DOHH2 (cell line): ENCODE results near the gene ASXL2.
"Not testable (repeated sequence)": the region's sequence is repeated elsewhere in the genome, so short reads cannot be mapped to it uniquely, and the experiment has no call there.

ENCODE experiments used
- H3F3A ChIP-seq: fragments of 200-600 bp; sonication (generic), shearing (Covaris generic); 2 replicates; pipeline ENCODE4 v1.6.0; 2016; ENCODE audit warnings: antibody characterized with exemption, mild to moderate bottlenecking; ENCODE audit not compliant: control insufficient read depth, insufficient read depth
- H3K27ac ChIP-seq: fragments of 200-600 bp; sonication (generic); 2 replicates; pipeline ENCODE4 v1.5.1; 2014; ENCODE audit warnings: low read depth, mild to moderate bottlenecking, low read length, moderate library complexity
- H3K27me3 ChIP-seq: fragments of 200-600 bp; sonication (generic); 2 replicates; pipeline ENCODE4 v1.6.1; 2014; ENCODE audit warnings: mild to moderate bottlenecking, low read length, mixed read lengths; ENCODE audit not compliant: control insufficient read depth
- H3K36me3 ChIP-seq: fragments of 200-600 bp; sonication (generic); 2 replicates; pipeline ENCODE4 v1.6.1; 2014; ENCODE audit warnings: mild to moderate bottlenecking, low read length, moderate library complexity, mixed read lengths; ENCODE audit not compliant: control insufficient read depth
- H3K4me1 ChIP-seq: fragments of 200-600 bp; sonication (generic); 2 replicates; pipeline ENCODE4 v1.6.1; 2014; ENCODE audit warnings: mild to moderate bottlenecking, low read length, mixed read lengths; ENCODE audit not compliant: control insufficient read depth
- H3K4me2 ChIP-seq: fragments of 200-600 bp; sonication (generic); 2 replicates; pipeline ENCODE4 v1.6.0; 2014; ENCODE audit warnings: mild to moderate bottlenecking, low read length, moderate library complexity
- H3K4me3 ChIP-seq: fragments of 200-600 bp; sonication (generic); 2 replicates; pipeline ENCODE4 v1.5.1; 2014; ENCODE audit warnings: mild to moderate bottlenecking, low read length, mixed read lengths
- H3K79me2 ChIP-seq: fragments of 200-600 bp; sonication (generic); 2 replicates; pipeline ENCODE4 v1.6.1; 2014; ENCODE audit warnings: mild to moderate bottlenecking, low read length, mixed read lengths; ENCODE audit not compliant: control insufficient read depth
- H3K9me2 ChIP-seq: fragments of 200-600 bp; sonication (generic); replicated peaks from 2 replicates; pipeline ENCODE4 v1.6.1; 2014; ENCODE audit warnings: mild to moderate bottlenecking, low read length, mixed read lengths; ENCODE audit not compliant: control insufficient read depth
- H3K9me3 ChIP-seq: fragments of 200-600 bp; sonication (generic); 2 replicates; pipeline ENCODE4 v1.6.1; 2014; ENCODE audit warnings: antibody characterized with exemption, low read length, mixed read lengths; ENCODE audit not compliant: control insufficient read depth, insufficient read depth
- H4K20me1 ChIP-seq: fragments of 200-600 bp; sonication (generic); 2 replicates; pipeline ENCODE4 v1.6.0; 2014; ENCODE audit warnings: low read depth, mild to moderate bottlenecking, antibody characterized with exemption, low read length, moderate library complexity; ENCODE audit not compliant: control insufficient read depth, insufficient read depth
- CTCF ChIP-seq: fragments of 200-600 bp; sonication (generic); IDR thresholded peaks from one replicate; pipeline ENCODE4 v1.5.1; 2014; ENCODE audit warnings: antibody characterized with exemption, mild to moderate bottlenecking, low read depth, low read length; ENCODE audit not compliant: poor library complexity, severe bottlenecking
- EZH2phosphoT487 ChIP-seq: fragments of 200-600 bp; sonication (generic); IDR thresholded peaks from 2 replicates; pipeline ENCODE4 v1.6.1; 2017; ENCODE audit warnings: borderline replicate concordance, mild to moderate bottlenecking, antibody characterized with exemption, low read length, moderate library complexity, mixed read lengths

The ASXL2 gene

DNA sequence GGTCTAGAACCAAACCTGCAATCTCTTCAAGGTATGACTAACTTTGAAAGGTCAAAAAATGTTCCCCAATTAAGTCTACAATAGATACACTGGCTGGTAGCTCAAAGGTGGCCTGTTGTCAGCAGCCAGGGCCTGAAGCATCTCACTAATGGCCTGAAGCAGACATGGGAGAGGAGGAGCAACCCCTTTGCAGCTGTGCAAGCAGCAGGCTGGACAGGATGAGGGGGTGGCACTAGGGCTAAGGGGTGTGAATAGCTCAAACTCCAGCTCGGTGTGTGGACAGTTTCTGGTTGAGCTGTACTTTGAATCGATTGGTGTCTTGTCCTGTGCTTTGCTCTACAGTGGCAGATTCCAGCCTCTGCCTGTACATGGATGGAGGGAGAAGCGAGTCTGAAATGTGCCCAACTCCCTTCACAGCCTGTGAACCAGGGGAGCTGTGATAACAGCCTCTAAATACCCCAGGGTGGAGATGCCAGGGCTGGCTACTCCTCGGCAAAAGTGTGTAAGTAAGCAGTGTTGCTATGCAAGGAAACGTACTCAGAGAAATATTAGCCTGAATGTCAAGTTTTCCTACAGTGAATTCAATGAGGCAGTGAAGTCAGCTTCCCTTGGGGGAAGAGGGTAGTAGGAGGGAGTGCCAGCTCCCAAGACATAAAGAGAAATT, 170.2 kb downstream of the ASXL2 start:
- Histone ChIP-seq H3K4me1 (peaks cover 16% of the 10 kb centered on the region), H3K27ac (no peak overlapping the region), H3K4me3 (no peak overlapping the region), H3K9me3 (no peaks in the 10 kb centered on the region), H3K79me2 (no peaks in the 10 kb centered on the region), H3K4me2 (no peak overlapping the region), H3F3A (no peaks in the 10 kb centered on the region), H3K27me3 (peaks cover 6% of the 10 kb centered on the region), H4K20me1 (no peaks in the 10 kb centered on the region), H3K9me2 (no peaks in the 10 kb centered on the region), H3K36me3 (no peaks in the 10 kb centered on the region)
- no peak for TF ChIP-seq EZH2phosphoT487
- TF ChIP-seq CTCF = no peak

DNA sequence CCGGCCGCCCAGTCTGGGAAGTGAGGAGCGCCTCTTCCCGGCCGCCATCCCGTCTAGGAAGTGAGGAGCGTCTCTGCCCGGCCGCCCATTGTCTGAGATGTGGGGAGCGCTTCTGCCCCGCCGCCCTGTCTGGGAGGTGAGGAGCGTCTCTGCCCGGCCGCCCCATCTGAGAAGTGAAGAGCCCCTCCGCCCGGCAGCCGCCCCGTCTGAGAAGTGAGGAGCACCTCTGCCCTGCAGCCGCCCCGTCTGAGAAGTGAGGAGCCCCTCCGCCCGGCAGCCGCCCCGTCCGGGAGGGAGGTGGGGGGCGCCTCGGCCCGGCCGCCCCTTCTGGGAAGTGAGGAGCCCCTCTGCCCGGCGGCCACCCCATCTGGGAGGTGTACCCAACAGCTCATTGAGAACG, 172.7 kb downstream of the ASXL2 start:
- H3K4me2 ChIP-seq, H4K20me1 ChIP-seq, H3K36me3 ChIP-seq, H3F3A ChIP-seq, H3K9me3 ChIP-seq, H3K79me2 ChIP-seq, H3K4me3 ChIP-seq, H3K4me1 ChIP-seq, H3K27me3 ChIP-seq, H3K9me2 ChIP-seq, H3K27ac ChIP-seq: not testable (repeated sequence)

DNA sequence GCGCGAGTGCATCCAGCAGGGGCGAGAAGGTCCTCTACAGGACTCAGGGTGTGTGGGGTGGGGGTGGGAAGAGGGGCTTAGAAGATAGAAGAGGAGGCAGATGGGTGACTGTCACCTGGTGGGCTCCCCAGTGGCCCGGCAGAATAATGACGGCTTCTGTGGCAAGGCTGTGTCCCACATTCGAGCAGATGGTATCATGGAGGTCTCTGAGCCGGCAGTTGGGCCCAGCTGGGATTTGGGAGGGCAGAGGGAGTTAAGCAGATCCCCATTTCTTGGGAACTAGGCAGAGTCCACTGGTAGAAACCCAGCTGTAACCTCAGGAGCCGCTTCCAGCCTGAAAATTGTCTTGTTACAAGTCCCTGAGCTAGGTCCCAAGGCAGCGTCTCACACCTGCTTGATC, 176.5 kb downstream of the ASXL2 start:
- Histone ChIP-seq H3K4me1 (no peaks in the 10 kb centered on the region), H3K9me3 (no peaks in the 10 kb centered on the region), H3K27me3 (peaks cover 7% of the 10 kb centered on the region; the same call in 1 of the 2 replicates), H3K4me2 (no peak overlapping the region), H3K4me3 (no peak overlapping the region), H3K79me2 (no peaks in the 10 kb centered on the region), H3K36me3 (no peaks in the 10 kb centered on the region), H3K27ac (no peak overlapping the region), H3K9me2 (no peaks in the 10 kb centered on the region), H3F3A (no peaks in the 10 kb centered on the region), H4K20me1 (no peaks in the 10 kb centered on the region)
- TF ChIP-seq EZH2phosphoT487 = no peak
- no peak for TF ChIP-seq CTCF

DNA sequence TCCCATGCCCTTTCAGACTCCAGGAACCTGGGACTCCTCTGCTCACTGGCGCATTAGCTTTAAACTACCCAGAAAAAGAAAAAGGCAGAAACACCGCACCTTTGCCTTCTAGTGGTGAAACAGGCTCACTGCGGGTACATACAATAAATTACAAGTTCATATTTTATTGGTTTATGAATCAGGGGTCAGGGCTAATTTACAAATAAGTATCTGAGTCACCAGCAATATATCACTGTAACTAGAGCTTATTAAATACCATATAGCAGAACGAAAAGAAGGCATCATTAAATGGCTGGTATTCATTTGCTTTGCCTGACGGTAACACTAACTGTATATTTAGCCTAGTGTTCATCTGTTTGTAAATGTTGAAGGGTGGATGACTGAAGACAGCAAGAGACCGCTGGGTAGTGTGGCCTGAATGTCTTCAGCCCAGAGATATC, 178.0 kb downstream of the ASXL2 start:
- TF ChIP-seq CTCF (peak; percentile 77), EZH2phosphoT487 (no peak)
- Histone ChIP-seq H3K4me2 (no peak overlapping the region), H3K27ac (no peak overlapping the region), H3K36me3 (no peaks in the 10 kb centered on the region), H3K4me1 (no peaks in the 10 kb centered on the region), H3F3A (no peaks in the 10 kb centered on the region), H4K20me1 (no peaks in the 10 kb centered on the region), H3K79me2 (no peaks in the 10 kb centered on the region), H3K9me2 (no peaks in the 10 kb centered on the region), H3K27me3 (peaks cover 7% of the 10 kb centered on the region; the same call in 1 of the 2 replicates), H3K4me3 (no peak overlapping the region), H3K9me3 (no peaks in the 10 kb centered on the region)
